Measurements from ENCODE around the gene REPIN1. TPM values are rescaled to one million over a fixed set of nuclear protein-coding genes. Genes with fewer than 3 reads are reported as not detected.

REPIN1 gene
- 66.5 to 90.9 TPM (median 88.2 TPM) in 5 replicates for total RNA-seq (2022; extraction: Qiagen RNA extraction; ENCODE audit: low read depth)

DNA sequence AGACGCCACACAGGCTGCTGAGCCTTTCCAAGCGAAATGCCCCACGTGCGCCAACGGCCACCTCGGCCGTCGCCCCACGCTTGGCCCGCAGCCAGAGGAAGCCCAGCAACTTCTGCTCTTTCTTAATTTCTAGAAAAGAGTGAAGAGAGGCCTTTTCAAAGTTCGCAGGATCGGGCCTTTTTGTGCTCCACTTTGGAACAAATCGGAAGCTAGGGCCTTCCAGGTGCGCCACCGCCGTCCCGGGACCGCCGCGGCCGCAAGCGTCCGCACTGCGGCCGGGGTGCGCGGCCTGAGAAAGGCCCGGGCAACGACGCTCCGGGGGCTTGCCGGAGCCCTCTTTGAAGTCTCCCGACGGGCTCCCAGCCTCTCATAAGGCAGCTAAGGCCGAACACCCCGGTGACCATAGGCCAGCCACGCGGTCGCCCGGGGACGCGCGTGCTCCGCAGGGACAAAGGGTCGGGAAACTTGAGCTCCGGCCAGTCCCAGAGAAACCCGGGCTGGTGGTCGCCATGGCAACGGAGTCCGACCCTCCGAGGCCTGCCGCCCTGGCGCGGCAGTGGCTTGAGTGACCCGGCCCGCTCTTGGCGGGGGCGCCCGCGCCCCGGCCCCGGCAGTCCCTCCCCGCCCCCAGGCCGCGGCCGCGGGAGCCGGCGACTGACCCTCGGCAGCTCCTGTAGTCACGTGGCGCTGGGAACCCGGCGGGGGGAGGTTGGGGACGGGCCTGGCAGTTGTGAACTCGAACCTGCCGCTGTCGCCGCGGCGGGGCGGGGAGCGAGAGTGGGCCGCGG, at the start of gene REPIN1:
Gene REPIN1, plus strand, starts transcription at position 727 of the 788 bp plus-strand sequence. CDS start 890 bp downstream, outside the sequence.

DNA sequence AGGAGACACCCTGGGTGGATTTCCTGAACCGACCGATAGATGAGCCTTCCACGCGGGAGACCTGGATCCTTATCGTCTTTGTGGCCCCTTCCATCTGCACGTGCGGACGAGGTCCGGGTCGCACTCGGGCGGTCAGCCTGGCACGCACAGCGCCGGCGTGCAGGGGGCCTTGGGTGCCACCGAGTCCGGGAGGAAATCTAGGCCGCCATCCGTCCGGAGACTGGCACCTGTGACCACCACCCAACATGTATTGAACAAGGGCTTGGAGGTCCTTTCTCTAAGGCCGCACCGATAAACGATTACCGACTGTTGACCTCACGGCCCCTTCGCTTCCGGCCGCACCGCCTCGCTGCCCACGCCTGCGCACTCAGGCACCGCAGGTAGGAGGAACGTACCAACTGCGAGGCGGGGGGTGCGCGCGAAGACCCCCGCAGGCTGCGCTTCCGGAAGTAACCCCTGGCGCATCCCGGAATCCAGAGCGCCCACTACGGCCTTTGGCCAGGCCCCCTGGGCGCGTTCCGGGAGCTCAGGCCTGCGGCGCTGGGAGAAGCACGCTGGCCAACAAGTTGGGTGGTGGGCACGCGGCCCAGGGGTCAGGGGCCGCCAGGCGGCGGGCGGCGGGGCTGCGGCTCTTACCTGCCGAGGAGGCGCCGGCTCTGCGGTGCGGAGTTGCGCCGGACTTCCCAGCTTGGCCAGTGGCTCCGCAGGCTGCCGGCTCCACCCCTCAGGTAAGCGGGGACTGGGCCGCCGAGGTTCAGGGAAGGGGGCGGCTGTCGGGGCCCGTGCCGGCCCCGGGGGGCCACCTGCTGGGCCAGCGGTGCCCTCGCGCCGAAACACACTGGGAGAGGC, 45.6 kb upstream of the REPIN1 start, which contains the start of the genes ACTR3C and LRRC61:
Gene ACTR3C, minus strand, starts transcription at position 713 of the 849 bp plus-strand sequence. CDS start 28,249 bp downstream, outside the sequence.
Gene LRRC61, plus strand, starts transcription at position 523 of the 849 bp plus-strand sequence. CDS start 13,507 bp downstream, outside the sequence.

DNA sequence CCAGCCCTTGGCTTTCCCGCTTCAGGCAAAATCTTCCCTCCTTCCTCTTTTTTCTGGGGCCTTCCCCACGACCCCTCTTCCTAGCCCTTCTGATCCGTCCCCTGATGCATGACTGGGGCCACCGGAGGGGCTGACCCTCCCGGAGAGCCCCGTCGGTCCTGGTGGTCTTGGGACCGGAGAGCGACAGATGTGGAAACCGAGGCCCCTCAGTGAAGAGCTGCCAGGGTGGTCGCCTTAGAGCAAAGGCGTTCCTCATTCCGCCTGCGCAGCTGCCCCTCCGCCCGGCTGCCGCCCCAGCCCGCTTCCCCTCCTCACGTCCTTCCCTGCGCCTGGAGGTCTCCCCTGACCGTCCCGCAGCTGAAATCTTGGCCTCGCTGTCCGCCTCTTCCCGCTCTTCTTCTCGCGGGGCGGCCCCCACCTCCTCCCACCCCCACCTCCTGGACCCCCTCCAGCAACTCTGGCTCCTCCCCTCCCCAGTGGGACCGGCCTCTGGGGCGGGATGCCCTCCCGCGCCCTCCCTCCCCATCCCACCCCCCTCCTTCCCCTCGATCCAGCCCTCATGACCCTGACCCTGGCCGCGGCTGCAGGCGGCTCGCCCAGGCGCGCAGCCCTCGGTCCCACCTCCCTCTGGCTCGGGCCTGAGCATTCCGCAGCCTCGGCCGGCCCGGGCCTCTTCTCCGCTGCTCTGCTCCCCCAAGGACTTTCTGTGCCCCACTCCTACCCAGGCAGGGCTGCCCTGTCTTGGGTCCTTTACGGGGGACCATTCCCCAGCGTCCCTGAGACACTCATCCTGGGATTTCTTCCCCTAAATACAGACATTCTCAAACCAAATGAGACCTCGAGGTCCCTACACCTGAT, 27.1 kb upstream of the REPIN1 start, which contains the start of gene RARRES2:
Gene RARRES2, minus strand, starts transcription at position 367 of the 858 bp plus-strand sequence. CDS start 1,020 bp downstream, outside the sequence.

DNA sequence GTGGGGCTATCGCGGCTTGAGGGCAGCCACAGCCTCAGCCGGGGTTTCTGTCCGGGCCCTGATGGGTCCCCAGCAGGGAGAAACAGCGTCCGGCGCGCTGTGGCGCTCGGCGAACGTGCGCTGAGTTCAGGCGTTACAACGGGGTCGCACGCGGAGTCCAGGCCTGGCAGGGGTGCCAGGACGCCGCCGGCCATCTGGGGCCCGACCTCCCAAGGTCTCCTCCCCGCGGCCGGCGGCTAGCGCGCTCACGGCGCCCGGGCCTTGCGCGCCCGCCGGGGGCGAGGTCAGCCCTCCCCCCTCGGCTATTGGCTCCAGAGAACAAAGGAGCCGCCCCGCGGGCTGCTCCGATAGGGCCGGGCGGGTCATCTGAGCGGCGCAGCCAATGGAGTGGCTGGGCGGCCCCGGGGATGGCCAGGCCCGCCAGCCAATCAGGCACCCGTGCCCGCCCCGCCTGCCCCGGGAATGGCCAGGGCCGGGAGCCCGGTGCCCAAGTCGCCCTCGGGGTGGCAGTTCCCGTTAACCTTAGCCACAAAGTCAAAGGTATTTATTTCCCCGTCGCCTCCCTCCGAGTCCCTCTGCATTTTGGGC, 10.3 kb downstream of the REPIN1 start, which contains the start of gene ZNF775:
Gene ZNF775, plus strand, starts transcription at position 478 of the 588 bp plus-strand sequence. CDS start 9,141 bp downstream, outside the sequence.

Other genes starting within 250 kb of the REPIN1 start
- 0.03 to 0.34 TPM (median 0.09 TPM) in 4 of 5 replicates, not detected in the other for gene LRRC61, start 45.5 kb upstream of the REPIN1 start, total RNA-seq (2022; extraction: Qiagen RNA extraction; ENCODE audit: low read depth)
- gene ACTR3C, start 45.3 kb upstream of the REPIN1 start, total RNA-seq (2022; extraction: Qiagen RNA extraction; ENCODE audit: low read depth) = 0.14 TPM in 1 of 5 replicates, not detected in the others
- not detected in 5 replicates for gene RARRES2, start 27.2 kb upstream of the REPIN1 start, total RNA-seq (2022; extraction: Qiagen RNA extraction; ENCODE audit: low read depth)
- gene ZNF775, start 10.5 kb downstream of the REPIN1 start, total RNA-seq (2022; extraction: Qiagen RNA extraction; ENCODE audit: low read depth) = 4.3 to 7.4 TPM (median 6.8 TPM) in 5 replicates
- gene GIMAP8, start 81.8 kb downstream of the REPIN1 start, total RNA-seq (2022; extraction: Qiagen RNA extraction; ENCODE audit: low read depth) = not detected in 5 replicates
- gene GIMAP7, start 146.1 kb downstream of the REPIN1 start, total RNA-seq (2022; extraction: Qiagen RNA extraction; ENCODE audit: low read depth) = not detected in 5 replicates
- gene GIMAP4, start 198.6 kb downstream of the REPIN1 start, total RNA-seq (2022; extraction: Qiagen RNA extraction; ENCODE audit: low read depth) = not detected in 5 replicates

Measured in A549 treated with CpdA at 1 μM for 4 hours (cell line).